ENCODE data around the gene OTOF.

DNA sequence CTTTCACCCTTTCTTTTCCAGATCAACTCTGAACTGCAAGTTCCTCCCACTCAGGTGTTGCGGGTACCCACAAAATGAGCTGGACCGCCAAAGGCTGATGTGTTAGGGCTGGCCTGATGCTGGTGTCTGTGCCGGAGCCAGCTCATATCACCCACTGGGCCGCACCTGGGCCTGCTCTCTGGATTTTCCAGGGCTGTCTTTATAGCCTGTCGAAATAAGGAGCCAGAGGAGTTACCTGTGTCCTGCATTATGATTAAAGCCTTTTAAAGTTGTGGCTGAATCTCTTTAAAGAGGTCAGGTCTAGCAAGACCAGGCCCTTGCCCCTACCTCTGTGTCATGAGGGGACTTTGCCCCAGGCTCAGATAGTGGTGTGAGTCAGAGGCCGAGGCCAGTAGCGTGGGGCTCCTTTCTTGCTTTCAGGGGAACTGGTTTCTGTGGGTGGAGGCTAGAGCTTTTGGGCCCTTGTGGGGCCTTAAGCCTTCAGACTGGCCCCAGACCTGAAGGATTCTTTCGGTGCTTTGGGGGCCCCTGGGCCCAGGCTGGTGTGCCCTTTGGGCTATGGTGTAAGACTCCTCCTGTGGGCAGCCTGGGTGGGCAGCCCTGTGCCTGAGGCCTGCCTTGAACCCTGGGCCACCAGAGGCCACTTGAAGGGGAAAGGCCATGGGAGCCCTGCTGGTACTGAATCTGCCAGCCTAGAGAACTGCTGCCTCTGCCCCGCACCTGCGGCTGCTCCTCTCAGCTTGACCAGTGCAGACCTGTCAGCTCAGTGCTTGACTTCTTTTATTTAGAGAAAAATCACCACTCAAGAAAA is 21.3 kb downstream of the OTOF start:
- TF ChIP-seq, protein P1, sequence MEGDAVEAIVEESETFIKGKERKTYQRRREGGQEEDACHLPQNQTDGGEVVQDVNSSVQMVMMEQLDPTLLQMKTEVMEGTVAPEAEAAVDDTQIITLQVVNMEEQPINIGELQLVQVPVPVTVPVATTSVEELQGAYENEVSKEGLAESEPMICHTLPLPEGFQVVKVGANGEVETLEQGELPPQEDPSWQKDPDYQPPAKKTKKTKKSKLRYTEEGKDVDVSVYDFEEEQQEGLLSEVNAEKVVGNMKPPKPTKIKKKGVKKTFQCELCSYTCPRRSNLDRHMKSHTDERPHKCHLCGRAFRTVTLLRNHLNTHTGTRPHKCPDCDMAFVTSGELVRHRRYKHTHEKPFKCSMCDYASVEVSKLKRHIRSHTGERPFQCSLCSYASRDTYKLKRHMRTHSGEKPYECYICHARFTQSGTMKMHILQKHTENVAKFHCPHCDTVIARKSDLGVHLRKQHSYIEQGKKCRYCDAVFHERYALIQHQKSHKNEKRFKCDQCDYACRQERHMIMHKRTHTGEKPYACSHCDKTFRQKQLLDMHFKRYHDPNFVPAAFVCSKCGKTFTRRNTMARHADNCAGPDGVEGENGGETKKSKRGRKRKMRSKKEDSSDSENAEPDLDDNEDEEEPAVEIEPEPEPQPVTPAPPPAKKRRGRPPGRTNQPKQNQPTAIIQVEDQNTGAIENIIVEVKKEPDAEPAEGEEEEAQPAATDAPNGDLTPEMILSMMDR (IDR thresholded peaks at IDR 0.05): no peak
- no peak for TF ChIP-seq EZH2 (IDR thresholded peaks at IDR 0.05)

Measured in neural progenitor cell (in vitro differentiated cells).